ENCODE data around the gene NIPBL.

Gene NIPBL

DNA sequence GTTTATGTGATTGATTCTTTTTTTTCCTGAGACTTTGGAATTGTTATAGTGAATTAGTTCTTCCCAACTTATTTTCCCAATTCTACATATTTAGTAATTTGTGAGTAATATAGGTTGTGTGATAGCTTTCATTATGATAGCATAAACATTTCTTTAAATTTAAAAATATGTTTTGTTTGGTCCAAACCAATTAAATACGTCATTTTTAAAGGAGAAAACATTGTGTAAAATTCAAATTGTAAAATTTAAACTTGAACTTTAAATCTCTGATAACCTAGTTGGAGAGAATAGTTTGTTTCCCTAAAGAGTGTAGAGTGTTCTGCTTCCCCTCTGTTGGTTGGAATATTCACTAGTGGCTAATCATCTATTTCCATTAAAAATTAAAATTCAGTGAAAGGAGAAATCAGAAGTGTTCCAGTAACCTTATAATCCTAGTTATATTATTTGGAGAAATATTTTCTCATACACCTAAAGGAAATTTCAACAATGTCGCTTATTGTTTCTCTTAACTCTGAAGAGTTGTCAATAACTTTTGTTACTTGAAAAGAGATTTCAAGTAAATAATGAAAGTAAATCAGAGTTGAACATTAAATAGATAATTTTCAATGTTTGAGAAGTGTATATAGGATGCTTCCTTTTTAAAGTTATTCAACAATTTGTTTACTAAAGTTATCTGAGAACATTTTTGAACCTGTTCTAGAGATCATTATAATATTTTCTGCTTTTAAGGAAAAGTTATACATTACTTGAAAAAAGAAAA is 2.9 kb downstream of the NIPBL start:
- TF ChIP-seq, protein P1, sequence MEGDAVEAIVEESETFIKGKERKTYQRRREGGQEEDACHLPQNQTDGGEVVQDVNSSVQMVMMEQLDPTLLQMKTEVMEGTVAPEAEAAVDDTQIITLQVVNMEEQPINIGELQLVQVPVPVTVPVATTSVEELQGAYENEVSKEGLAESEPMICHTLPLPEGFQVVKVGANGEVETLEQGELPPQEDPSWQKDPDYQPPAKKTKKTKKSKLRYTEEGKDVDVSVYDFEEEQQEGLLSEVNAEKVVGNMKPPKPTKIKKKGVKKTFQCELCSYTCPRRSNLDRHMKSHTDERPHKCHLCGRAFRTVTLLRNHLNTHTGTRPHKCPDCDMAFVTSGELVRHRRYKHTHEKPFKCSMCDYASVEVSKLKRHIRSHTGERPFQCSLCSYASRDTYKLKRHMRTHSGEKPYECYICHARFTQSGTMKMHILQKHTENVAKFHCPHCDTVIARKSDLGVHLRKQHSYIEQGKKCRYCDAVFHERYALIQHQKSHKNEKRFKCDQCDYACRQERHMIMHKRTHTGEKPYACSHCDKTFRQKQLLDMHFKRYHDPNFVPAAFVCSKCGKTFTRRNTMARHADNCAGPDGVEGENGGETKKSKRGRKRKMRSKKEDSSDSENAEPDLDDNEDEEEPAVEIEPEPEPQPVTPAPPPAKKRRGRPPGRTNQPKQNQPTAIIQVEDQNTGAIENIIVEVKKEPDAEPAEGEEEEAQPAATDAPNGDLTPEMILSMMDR (IDR thresholded peaks at IDR 0.05; ENCODE audit: insufficient read depth, low read length, poor library complexity, severe bottlenecking), result no peak
- Histone ChIP-seq H2AFZ (ENCODE audit: low read depth, low read length, severe bottlenecking) (no peak overlapping the region), H3F3A (ENCODE audit: insufficient read depth) (no peaks in the 10 kb centered on the region; the same call in 1 of the 2 replicates), H3K36me3 (ENCODE audit: low read length) (0 out of 2 replicates have a peak, but pooled peaks cover 3% of the 10 kb centered on the region), H3K9me2 (replicated peaks; ENCODE audit: insufficient read depth, low read length) (no peaks in the 10 kb centered on the region), H3K9me3 (ENCODE audit: insufficient read depth, low read length) (no peaks in the 10 kb centered on the region), H3K27me3 (ENCODE audit: low read length) (no peaks in the 10 kb centered on the region), H3K27ac (ENCODE audit: low read depth, low read length) (no peak overlapping the region), H3K4me3 (ENCODE audit: insufficient read depth, low read length, poor library complexity, severe bottlenecking) (peak overlapping the region; percentile 76), H4K20me1 (ENCODE audit: low read depth, low read length) (peaks cover 56% of the 10 kb centered on the region), H3K79me2 (ENCODE audit: insufficient read depth, low read length) (peaks cover 95% of the 10 kb centered on the region), H3K4me2 (ENCODE audit: low read depth, low read length, poor library complexity, severe bottlenecking) (peak overlapping the region; percentile 78), H3K9ac (ENCODE audit: low read length) (no peak overlapping the region)

DNA sequence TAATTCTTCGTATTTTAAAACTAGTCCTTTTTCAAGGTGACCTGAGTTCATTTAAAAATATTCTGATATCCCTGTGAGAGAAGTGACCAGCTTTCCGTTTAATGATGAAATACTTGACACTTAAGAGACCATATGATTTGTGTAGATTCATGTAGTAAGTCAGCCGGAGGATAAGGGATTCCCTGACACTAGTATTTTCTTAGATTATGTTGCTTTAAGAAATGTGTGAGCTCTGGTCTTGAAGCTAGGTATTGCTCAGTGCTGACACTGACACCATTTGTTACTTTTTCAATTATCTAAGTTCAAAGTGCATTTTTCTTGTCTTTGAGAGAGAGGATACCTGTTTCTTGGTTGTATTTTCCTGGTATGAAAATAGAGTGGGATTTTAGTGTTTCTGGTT is 4.2 kb downstream of the NIPBL start:
- peaks cover 60% of the 10 kb centered on the region for H4K20me1 ChIP-seq (ENCODE audit: low read depth, low read length)
- H3K36me3 ChIP-seq (ENCODE audit: low read length), result 0 out of 2 replicates have a peak, but pooled peaks cover 3% of the 10 kb centered on the region
- peak overlapping the region; percentile 78 for H3K4me2 ChIP-seq (ENCODE audit: low read depth, low read length, poor library complexity, severe bottlenecking)
- H3K9ac ChIP-seq (ENCODE audit: low read length), result no peak overlapping the region
- no peaks in the 10 kb centered on the region for H3K9me2 ChIP-seq (replicated peaks; ENCODE audit: insufficient read depth, low read length)
- H3K79me2 ChIP-seq (ENCODE audit: insufficient read depth, low read length), result peaks cover 95% of the 10 kb centered on the region
- H2AFZ ChIP-seq (ENCODE audit: low read depth, low read length, severe bottlenecking), result no peak overlapping the region
- no peak overlapping the region for H3K27ac ChIP-seq (ENCODE audit: low read depth, low read length)
- no peaks in the 10 kb centered on the region for H3K27me3 ChIP-seq (ENCODE audit: low read length)
- no peaks in the 10 kb centered on the region; the same call in 1 of the 2 replicates for H3F3A ChIP-seq (ENCODE audit: insufficient read depth)
- H3K9me3 ChIP-seq (ENCODE audit: insufficient read depth, low read length), result no peaks in the 10 kb centered on the region
- no peak for TF ChIP-seq EZH2phosphoT487 (conservative IDR thresholded peaks at IDR 0.05; ENCODE audit: low read length)
- TF ChIP-seq, protein P1 (IDR thresholded peaks at IDR 0.05; ENCODE audit: insufficient read depth, low read length, poor library complexity, severe bottlenecking), result no peak
- no peak overlapping the region for H3K4me3 ChIP-seq (ENCODE audit: insufficient read depth, low read length, poor library complexity, severe bottlenecking)

DNA sequence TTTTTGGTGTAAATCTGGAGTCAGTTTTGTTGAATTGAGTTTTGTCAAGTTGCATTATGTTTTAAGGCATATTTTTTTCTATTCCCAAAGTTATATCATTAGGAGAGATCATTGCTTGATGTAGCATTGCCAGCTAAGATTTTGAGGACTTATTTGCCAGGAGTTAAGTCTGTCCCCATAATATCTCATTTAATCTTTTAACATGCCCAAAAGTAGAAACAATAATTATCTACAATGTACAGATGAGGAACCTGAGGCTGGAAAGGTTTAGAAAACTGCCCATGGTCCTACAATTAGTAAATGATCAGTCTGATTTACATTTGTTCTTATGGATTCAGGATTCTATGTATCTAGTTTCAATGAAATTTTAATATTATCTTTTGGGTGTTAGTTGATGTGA is 4.7 kb downstream of the NIPBL start:
- Histone ChIP-seq H3K36me3 (ENCODE audit: low read length) (0 out of 2 replicates have a peak, but pooled peaks cover 3% of the 10 kb centered on the region), H3K9me3 (ENCODE audit: insufficient read depth, low read length) (no peaks in the 10 kb centered on the region), H3K27me3 (ENCODE audit: low read length) (no peaks in the 10 kb centered on the region), H3F3A (ENCODE audit: insufficient read depth) (no peaks in the 10 kb centered on the region; the same call in 1 of the 2 replicates), H2AFZ (ENCODE audit: low read depth, low read length, severe bottlenecking) (no peak overlapping the region), H3K9ac (ENCODE audit: low read length) (no peak overlapping the region), H3K4me3 (ENCODE audit: insufficient read depth, low read length, poor library complexity, severe bottlenecking) (no peak overlapping the region), H4K20me1 (ENCODE audit: low read depth, low read length) (peaks cover 64% of the 10 kb centered on the region), H3K4me2 (ENCODE audit: low read depth, low read length, poor library complexity, severe bottlenecking) (peak overlapping the region; percentile 78), H3K9me2 (replicated peaks; ENCODE audit: insufficient read depth, low read length) (no peaks in the 10 kb centered on the region), H3K27ac (ENCODE audit: low read depth, low read length) (no peak overlapping the region), H3K79me2 (ENCODE audit: insufficient read depth, low read length) (peaks cover 95% of the 10 kb centered on the region)
- TF ChIP-seq, protein P1 (IDR thresholded peaks at IDR 0.05; ENCODE audit: insufficient read depth, low read length, poor library complexity, severe bottlenecking), result no peak
- no peak for TF ChIP-seq EZH2phosphoT487 (conservative IDR thresholded peaks at IDR 0.05; ENCODE audit: low read length)

Data from SU-DHL-6 (cell line).